Activated CD8-positive, alpha-beta memory T cell treated with anti-CD3 and anti-CD28 coated beads, Interleukin-2, amount 10 ng/mL, durations not matched to agents 7 days and 5 days (primary cell): ENCODE results near the gene HNRNPM. TPM values are rescaled to one million over a fixed set of nuclear protein-coding genes. Genes with fewer than 3 reads are reported as not detected.

Source experiments
- ATAC-seq: fragments of 150-1000 bp; cut with Tn5 transposase; one replicate; pipeline ENCODE4 v1.10.0; 2021; ENCODE audit warnings: moderate library complexity
- CTCF ChIA-PET: fragments of 350-600 bp; sonication (Branson Sonifier 250); formaldehyde crosslinking; loops from one replicate; lab custom pipeline; 2021; ENCODE audit warnings: antibody characterized with exemption; lab: Charles Lee
- DNase-seq: peaks from one replicate; pipeline ENCODE4 v3.0.0-alpha.2; 2020
- H3K27ac Mint-ChIP-seq: one replicate; pipeline ENCODE4 v1.8.0; 2021; ENCODE audit warnings: mild to moderate bottlenecking, mixed read lengths
- H3K27me3 Mint-ChIP-seq: one replicate; pipeline ENCODE4 v1.8.0; 2021; ENCODE audit warnings: mixed read lengths
- H3K36me3 Mint-ChIP-seq: one replicate; pipeline ENCODE4 v1.8.0; 2021; ENCODE audit warnings: mild to moderate bottlenecking, mixed read lengths
- H3K4me1 Mint-ChIP-seq: one replicate; pipeline ENCODE4 v1.8.0; 2021; ENCODE audit warnings: mixed read lengths
- H3K4me3 Mint-ChIP-seq: one replicate; pipeline ENCODE4 v1.8.0; 2021; ENCODE audit warnings: mild to moderate bottlenecking, moderate library complexity, mixed read lengths
- H3K9me3 Mint-ChIP-seq: one replicate; pipeline ENCODE4 v1.8.0; 2022; ENCODE audit warnings: low read depth, mixed read lengths
- total RNA-seq, 2 experiments: library from RNA; stranded (reverse); gene quantifications; one replicate each; pipeline ENCODE4 v1.2.3, GENCODE V29; 2021

The HNRNPM gene
- total RNA-seq, 2 experiments from 2014 or later = 226 to 309 TPM

DNA sequence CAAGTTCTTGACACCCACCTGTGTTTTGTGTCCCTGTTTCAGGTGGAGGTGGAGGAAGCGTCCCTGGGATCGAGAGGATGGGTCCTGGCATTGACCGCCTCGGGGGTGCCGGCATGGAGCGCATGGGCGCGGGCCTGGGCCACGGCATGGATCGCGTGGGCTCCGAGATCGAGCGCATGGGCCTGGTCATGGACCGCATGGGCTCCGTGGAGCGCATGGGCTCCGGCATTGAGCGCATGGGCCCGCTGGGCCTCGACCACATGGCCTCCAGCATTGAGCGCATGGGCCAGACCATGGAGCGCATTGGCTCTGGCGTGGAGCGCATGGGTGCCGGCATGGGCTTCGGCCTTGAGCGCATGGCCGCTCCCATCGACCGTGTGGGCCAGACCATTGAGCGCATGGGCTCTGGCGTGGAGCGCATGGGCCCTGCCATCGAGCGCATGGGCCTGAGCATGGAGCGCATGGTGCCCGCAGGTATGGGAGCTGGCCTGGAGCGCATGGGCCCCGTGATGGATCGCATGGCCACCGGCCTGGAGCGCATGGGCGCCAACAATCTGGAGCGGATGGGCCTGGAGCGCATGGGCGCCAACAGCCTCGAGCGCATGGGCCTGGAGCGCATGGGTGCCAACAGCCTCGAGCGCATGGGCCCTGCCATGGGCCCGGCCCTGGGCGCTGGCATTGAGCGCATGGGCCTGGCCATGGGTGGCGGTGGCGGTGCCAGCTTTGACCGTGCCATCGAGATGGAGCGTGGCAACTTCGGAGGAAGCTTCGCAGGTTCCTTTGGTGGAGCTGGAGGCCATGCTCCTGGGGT is 41.0 kb downstream of the HNRNPM start:
- DNase-seq = no peak
- Mint-ChIP-seq H3K4me3 (no peak overlapping the region), H3K27me3 (no peaks in the 10 kb centered on the region), H3K9me3 (no peaks in the 10 kb centered on the region), H3K4me1 (peaks cover 48% of the 10 kb centered on the region), H3K27ac (peak overlapping the region; percentile 82), H3K36me3 (peaks cover 56% of the 10 kb centered on the region)
- no peak for ATAC-seq
- CTCF ChIA-PET = interaction anchor here (2.1 to 3.3 kb wide), 3 partner anchors 7 to 94 kb away, joined by 7 to 46 read pairs (median 20); partner anchors contain the start of gene MYO1F

DNA sequence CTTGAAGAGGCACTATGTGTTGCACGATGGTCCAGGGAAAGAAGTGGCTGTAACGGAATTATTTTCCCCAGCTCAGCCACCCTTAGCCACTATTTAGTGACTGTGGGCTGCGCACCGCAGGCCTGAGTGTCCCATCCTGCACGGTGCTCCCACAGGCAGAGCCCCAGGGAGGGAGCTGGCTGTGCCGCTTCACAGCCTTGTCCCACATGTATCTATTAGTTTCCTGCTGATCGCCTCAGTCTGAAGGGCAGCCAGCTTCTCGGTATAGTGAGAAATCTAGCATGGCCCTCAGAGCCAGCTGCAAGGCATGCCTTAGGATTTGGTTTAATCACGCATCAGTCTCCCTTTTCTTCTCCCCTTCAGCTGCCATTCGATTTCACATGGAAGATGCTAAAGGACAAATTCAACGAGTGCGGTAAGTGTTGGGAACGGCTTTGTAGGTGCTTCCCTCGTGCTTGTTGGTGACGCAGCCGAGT is 41.9 kb downstream of the HNRNPM start:
- Mint-ChIP-seq H3K4me1 (peaks cover 40% of the 10 kb centered on the region), H3K27ac (peak overlapping the region; percentile 82), H3K36me3 (peaks cover 47% of the 10 kb centered on the region), H3K27me3 (no peaks in the 10 kb centered on the region), H3K9me3 (no peaks in the 10 kb centered on the region), H3K4me3 (no peak overlapping the region)
- no peak for DNase-seq
- CTCF ChIA-PET = interaction anchor here (0.6 to 3.3 kb wide), 14 partner anchors 8 to 142 kb away, joined by 3 to 46 read pairs (median 6); partner anchors contain the start of genes MARCHF2, MYO1F and ZNF414
- ATAC-seq = no peak

DNA sequence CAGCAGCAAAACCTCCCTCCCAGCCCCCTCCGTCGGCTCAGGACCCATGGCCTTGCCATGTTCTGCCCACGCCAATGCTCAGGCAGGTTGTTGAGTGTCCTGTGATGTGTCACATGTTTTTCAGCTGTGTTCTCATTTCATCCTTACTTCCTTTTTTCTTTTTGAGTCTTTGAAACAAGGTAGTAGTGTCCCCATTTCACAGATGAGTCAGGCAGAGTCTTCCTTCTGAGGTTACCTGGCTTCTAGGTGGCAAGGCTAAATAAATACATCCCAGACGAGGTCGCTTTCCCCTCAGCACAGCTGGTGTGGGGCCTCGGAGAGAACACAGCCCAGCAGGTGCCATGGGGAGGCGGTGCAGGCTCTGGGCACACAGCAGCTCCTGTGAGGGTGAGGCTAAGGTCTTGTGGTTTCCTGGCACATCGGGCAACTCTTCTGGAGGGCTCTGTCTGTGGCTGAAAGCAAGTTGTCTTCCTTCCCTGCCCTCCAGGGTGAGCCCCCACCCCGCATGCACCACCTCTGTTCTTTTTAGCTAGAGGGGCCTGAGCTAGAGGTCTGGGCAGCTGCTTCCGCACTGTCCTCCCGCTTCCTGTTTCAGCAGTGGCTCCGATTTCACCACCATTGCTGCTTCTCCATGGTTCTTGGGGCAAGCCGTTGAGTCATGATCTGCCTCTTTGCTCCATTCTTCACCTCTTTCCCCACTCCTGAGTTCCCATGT is 42.5 kb downstream of the HNRNPM start:
- Mint-ChIP-seq H3K4me3 (no peak overlapping the region), H3K9me3 (no peaks in the 10 kb centered on the region), H3K4me1 (peaks cover 39% of the 10 kb centered on the region), H3K27me3 (no peaks in the 10 kb centered on the region), H3K36me3 (peaks cover 43% of the 10 kb centered on the region), H3K27ac (peak overlapping the region; percentile 82)
- ATAC-seq (peak; percentile 78), DNase-seq (peak; percentile 78)
- CTCF ChIA-PET = interaction anchor here (0.6 to 3.3 kb wide), 19 partner anchors 9 to 143 kb away, joined by 3 to 46 read pairs (median 4); partner anchors contain the start of genes HNRNPM, MARCHF2, MYO1F and ZNF414

DNA sequence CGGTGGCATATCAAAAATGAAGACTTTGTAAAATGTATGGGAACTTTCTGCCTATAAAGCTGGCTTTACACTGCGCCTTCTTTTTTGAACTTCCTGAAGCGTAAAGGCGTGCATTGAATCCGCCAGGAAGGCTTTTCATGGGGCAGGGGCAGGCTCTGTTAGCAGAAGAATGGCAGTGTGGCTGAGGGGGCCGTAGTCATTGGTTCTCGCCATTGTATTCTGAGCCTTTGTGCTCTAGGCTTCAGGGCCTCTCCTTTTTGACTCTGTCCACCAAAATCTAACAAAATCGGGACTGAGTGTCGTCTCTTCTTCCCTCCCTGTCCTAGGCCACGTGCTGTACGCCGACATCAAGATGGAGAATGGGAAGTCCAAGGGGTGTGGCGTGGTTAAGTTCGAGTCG is 43.6 kb downstream of the HNRNPM start:
- no peaks in the 10 kb centered on the region for H3K9me3 Mint-ChIP-seq
- CTCF ChIA-PET = interaction anchor here (0.9 to 3.3 kb wide), 6 partner anchors 15 to 92 kb away, joined by 3 to 46 read pairs (median 5); partner anchors contain the start of genes HNRNPM, MARCHF2, MYO1F and PRAM1
- ATAC-seq (no peak), DNase-seq (no peak)
- peaks cover 40% of the 10 kb centered on the region for H3K4me1 Mint-ChIP-seq
- no peaks in the 10 kb centered on the region for H3K27me3 Mint-ChIP-seq
- peak overlapping the region; percentile 82 for H3K27ac Mint-ChIP-seq
- peaks cover 34% of the 10 kb centered on the region for H3K36me3 Mint-ChIP-seq
- H3K4me3 Mint-ChIP-seq = no peak overlapping the region

DNA sequence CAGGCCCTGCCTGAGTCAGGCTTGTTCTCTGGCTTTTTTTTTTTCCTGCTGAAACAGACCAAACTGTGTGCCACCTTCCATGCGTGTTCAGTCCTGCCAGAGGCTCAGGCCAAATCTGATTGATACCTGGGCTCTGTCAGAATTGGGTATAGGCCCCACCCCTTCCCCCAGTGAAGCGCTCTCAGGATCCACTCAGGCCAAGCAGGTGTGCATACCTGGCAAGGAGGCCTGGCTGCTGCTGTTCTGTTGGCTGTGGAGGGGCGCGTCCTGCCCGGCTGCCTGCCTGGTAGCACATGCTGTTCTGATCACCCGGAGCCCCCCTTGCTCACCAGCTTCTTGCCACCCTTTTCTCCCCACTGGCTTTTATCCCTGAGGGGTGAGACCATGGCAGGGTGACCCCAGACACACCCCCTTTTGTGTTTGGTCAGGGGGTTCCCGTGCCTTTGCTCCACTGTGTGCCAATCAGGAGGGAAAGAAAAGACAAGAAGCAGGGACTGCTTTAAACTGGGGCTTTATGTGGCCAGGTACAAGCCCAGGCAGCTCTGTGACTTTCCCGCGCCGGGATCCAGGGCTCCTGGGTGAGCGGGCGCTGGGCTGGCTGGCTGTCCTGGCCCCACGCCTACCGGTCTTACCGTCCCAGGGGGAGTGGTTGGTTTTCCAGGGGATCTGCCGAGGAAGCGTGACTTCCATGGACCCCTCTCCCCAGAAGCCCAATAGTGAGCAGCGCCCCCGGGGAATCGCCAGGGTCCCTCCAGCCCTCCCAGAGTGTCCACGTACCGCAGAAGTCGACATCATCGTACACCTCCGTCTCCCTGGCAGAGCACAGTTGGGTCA is 45.0 kb downstream of the HNRNPM start:
- H3K4me3 Mint-ChIP-seq = no peak overlapping the region
- no peaks in the 10 kb centered on the region for H3K27me3 Mint-ChIP-seq
- DNase-seq = no peak
- no peaks in the 10 kb centered on the region for H3K9me3 Mint-ChIP-seq
- CTCF ChIA-PET = interaction anchor here (0.9 kb wide), 1 partner anchor 13 kb away, joined by 3 read pairs; the partner anchor contains the start of gene PRAM1
- peaks cover 34% of the 10 kb centered on the region for H3K36me3 Mint-ChIP-seq
- no peak for ATAC-seq
- peaks cover 46% of the 10 kb centered on the region for H3K4me1 Mint-ChIP-seq
- H3K27ac Mint-ChIP-seq = peak overlapping the region; percentile 49

DNA sequence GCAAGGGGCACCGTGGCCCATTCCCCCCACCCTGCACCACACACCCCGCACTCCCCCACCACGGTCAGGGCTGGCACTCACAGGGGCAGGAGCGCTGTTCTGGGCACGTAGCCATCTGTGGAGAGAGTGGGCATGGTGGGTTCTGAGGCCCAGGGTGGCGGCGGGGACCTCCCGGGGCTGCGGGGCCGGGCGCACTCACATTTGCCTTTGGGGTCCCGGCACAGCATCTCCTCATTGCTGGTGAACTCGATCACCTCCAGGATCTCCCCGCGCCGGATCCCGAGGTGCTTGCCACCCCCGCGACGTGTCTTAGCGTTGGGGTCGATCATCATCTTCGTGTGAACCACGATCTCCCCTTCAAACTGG is 45.6 kb downstream of the HNRNPM start:
- Mint-ChIP-seq H3K4me3 (no peak overlapping the region), H3K27ac (no peak overlapping the region), H3K27me3 (no peaks in the 10 kb centered on the region), H3K9me3 (no peaks in the 10 kb centered on the region), H3K4me1 (peaks cover 42% of the 10 kb centered on the region), H3K36me3 (peaks cover 28% of the 10 kb centered on the region)
- CTCF ChIA-PET = no interaction called here
- no peak for DNase-seq
- no peak for ATAC-seq

DNA sequence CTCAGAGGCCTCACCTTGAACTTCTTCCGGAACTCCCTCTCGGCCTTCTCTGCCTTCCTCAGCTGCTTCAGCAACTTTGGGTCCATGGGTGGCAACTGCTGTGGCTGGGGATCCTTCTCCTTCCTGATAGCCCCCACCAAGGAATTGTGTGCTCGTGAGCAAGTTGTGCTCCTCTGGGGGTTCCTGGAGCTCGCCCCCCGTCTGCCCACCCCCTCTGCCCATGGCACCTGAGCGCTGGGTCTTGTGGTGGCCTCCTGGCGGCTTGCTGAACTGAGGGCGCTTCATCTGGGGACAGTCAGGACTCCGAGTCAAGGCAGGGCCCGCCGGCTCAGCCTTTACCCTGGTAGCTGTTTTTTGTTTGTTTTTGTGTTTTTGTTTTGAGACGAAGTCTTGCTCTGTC is 46.1 kb downstream of the HNRNPM start:
- H3K9me3 Mint-ChIP-seq = no peaks in the 10 kb centered on the region
- H3K4me3 Mint-ChIP-seq = no peak overlapping the region
- CTCF ChIA-PET = interaction anchor here (1.8 kb wide), 1 partner anchor 14 kb away, joined by 7 read pairs; no protein-coding TSS in a partner anchor
- peak overlapping the region; percentile 15 for H3K27ac Mint-ChIP-seq
- DNase-seq (no peak), ATAC-seq (no peak)
- H3K27me3 Mint-ChIP-seq = no peaks in the 10 kb centered on the region
- peaks cover 39% of the 10 kb centered on the region for H3K4me1 Mint-ChIP-seq
- peaks cover 26% of the 10 kb centered on the region for H3K36me3 Mint-ChIP-seq

DNA sequence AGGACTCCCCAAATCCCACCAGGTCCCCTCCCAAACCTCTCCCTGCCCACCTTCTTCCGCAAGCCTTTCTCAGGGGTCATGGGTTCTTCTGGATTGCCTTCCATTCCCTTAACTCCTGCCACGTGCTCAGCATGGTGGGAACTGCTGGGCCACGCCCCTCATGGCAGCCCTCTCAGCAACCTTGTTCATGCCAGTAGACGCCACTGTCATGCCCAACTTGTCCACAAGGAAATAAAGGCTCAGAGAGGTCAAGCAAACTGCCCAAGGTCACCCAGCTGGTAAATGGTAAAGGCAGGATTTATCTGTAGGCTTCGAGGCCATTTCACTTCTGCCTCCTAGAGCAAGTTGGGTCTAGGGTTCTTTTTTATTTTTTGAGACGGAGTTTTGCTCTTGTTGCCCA is 46.8 kb downstream of the HNRNPM start:
- ATAC-seq = no peak
- CTCF ChIA-PET = interaction anchor here (1.8 kb wide), 1 partner anchor 14 kb away, joined by 7 read pairs; no protein-coding TSS in a partner anchor

DNA sequence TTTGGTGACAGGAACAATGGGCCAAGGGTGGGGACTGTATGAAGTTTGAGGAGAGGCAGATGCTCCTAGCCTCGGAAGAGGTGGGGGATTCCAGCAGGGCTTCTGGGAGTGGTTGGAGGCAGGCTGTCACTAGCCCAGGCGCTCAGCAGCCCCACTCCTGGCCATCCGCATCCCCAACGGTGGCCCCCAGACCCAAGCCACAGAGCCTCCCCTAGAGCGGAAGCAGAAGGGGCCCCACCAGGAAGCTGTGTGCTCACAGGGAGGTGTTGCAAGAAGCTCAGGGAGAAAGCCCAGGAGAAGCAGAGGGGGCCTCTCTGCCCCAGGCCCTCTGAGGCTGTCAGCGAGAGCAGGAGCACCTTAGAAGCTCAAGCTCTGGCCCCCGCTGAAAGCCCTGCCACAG is 49.4 kb downstream of the HNRNPM start:
- Mint-ChIP-seq H3K4me3 (no peak overlapping the region), H3K27ac (peak overlapping the region; percentile 69), H3K27me3 (no peaks in the 10 kb centered on the region), H3K4me1 (peaks cover 13% of the 10 kb centered on the region), H3K9me3 (no peaks in the 10 kb centered on the region), H3K36me3 (peaks cover 2% of the 10 kb centered on the region)
- DNase-seq (no peak), ATAC-seq (peak; percentile 45)
- CTCF ChIA-PET = interaction anchor here (0.9 to 2.1 kb wide), 12 partner anchors 9 to 140 kb away, joined by 3 to 12 read pairs (median 4); partner anchors contain the start of genes MYO1F and ZNF414

More for the DNA sequence above, 46.8 kb downstream of the HNRNPM start:
- DNase-seq = no peak
- Mint-ChIP-seq H3K9me3 (no peaks in the 10 kb centered on the region), H3K4me1 (peaks cover 34% of the 10 kb centered on the region), H3K4me3 (no peak overlapping the region), H3K36me3 (peaks cover 23% of the 10 kb centered on the region), H3K27me3 (no peaks in the 10 kb centered on the region), H3K27ac (no peak overlapping the region)

DNA sequence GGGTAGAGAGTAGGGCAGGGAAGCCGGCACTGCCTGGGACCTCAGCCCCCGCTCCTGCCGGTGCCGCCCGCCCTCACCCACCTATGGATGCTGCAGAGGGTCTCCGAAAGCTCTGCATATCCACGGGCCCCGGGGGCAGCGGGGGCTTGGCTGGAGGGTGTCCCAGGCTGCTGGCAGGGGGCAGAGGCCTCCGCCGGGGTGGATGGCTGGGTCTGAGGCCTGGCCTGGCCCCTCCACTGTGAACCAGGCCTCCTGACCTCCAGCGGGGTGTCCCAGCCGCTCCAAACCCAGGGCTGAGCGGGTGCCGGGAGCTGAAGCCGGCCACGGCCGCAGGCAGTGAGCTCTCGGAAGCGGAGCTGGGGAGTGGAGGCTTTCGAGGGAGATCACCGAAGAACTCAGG is 53.5 kb downstream of the HNRNPM start:
- no peak overlapping the region for H3K27ac Mint-ChIP-seq
- no peaks in the 10 kb centered on the region for H3K36me3 Mint-ChIP-seq
- peaks cover 16% of the 10 kb centered on the region for H3K4me1 Mint-ChIP-seq
- H3K27me3 Mint-ChIP-seq = no peaks in the 10 kb centered on the region
- no peak for ATAC-seq
- CTCF ChIA-PET = interaction anchor here (0.8 to 1.0 kb wide), 2 partner anchors 11 to 14 kb away, joined by 3 read pairs; no protein-coding TSS in a partner anchor
- H3K4me3 Mint-ChIP-seq = no peak overlapping the region
- no peak for DNase-seq
- H3K9me3 Mint-ChIP-seq = no peaks in the 10 kb centered on the region

DNA sequence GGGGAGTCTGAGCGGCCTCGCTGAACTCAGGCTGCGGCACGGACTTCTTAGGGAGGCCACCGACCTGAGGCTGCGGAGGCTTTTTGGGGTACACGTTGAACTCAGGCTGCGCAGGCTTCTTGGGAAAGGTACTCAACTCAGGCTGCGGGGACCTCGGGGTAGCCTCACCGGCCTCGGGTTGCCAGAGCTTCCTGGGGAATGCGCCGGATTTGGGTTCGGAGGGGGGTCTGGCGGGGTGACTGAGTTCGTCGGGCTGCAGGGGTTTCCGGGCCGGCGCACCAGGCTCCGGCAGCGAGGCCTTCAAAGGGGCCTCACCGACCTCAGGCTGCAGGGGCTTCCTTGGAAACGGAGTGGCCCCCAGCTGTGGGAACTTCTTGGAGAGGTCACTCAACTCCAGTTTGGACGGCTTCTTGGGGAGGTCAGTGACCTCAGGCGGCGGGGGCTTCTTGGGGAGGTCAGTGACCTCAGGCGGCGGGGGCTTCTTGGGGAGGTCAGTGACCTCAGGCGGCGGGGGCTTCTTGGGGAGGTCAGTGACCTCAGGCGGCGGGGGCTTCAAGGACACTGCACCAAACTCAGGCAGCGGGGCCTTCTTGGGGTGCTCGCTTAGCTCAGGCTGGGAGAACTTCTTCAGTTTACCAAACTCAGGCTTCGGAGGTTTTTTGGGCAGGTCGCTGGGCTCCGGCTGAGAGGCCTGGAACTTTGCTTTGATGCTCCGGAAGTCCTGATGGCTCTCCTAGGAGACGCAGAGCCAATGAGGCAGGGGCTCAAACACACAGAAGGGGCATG is 54.5 kb downstream of the HNRNPM start:
- CTCF ChIA-PET = interaction anchor here (1.0 to 1.3 kb wide), 2 partner anchors 12 to 84 kb away, joined by 3 read pairs; no protein-coding TSS in a partner anchor
- Mint-ChIP-seq H3K27me3 (no peaks in the 10 kb centered on the region), H3K4me1 (peaks cover 12% of the 10 kb centered on the region), H3K36me3 (no peaks in the 10 kb centered on the region), H3K4me3 (no peak overlapping the region), H3K9me3 (no peaks in the 10 kb centered on the region), H3K27ac (no peak overlapping the region)
- ATAC-seq (no peak), DNase-seq (no peak)

DNA sequence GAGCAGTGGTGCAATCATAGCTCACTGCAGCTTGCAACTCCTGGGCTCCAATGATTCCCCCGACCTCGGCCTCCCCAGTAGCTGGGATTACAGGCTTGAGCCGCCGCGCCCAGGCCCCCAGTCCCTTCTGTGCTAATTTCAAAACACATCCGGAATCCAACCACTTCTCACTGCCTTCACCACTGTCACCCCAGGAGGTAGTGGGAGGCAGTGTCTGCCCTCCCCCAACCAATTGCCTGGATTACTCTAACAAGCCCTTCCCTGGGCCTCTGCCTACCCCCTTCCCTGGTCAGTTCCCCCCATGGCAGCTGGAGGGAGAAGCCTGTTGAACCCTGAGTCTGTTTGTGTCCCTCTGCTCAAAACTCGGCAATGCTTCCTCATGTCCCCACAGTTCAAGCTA is 55.4 kb downstream of the HNRNPM start:
- Mint-ChIP-seq H3K27me3 (no peaks in the 10 kb centered on the region), H3K4me1 (peaks cover 12% of the 10 kb centered on the region), H3K36me3 (no peaks in the 10 kb centered on the region), H3K4me3 (no peak overlapping the region), H3K9me3 (no peaks in the 10 kb centered on the region), H3K27ac (no peak overlapping the region)
- CTCF ChIA-PET = interaction anchor here (0.6 to 1.3 kb wide), 2 partner anchors 50 to 85 kb away, joined by 3 read pairs; no protein-coding TSS in a partner anchor
- DNase-seq (no peak), ATAC-seq (no peak)
